ENCODE data around the gene SWSAP1. TPM values are rescaled to one million over a fixed set of nuclear protein-coding genes. Genes with fewer than 3 reads are reported as not detected.

Gene SWSAP1
- polyA plus RNA-seq, 1 of the 3 experiments (the other 2 are of a cell fraction), result 2.8 TPM

DNA sequence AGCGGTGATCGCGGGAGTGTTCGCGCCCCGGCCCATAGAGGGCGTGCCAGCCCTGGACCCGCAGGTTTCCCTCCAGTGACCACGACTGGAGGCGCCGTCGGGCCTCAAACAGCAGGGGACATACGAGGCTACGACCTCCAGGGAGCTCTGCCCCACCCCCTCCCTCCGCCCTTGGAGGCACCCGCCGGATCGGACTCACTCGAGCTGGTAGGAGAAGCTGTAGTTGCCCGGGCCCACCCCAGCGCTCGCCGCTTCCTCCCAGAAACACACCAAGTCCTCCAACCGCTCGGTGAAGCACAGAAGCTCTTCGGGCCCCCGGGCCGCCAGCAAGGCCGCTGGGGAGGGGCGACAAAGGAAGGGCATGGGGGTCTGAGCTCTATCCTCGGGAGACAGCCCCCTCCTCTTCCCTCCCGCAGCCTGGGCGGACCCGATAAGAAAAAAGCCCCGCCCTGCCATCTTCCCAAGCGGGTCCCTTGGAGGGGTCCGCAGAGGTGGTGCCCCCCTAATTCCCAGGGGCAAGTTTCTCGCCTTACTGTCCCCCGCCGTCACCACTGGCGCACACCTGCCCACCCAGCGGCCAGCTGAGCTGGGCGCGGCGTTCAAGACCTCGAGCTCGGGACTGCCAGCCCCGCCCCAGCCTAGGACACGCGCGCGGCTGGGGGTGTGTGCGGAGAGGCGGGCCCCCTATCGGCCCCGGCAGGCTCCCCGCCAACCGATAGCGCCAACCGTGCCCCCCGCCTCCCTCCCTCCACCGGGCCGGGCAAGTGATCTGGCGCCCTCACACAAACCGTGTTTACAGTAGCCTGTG lies 8.6 kb downstream of the SWSAP1 start (continued):
- TF ChIP-seq, protein P1, sequence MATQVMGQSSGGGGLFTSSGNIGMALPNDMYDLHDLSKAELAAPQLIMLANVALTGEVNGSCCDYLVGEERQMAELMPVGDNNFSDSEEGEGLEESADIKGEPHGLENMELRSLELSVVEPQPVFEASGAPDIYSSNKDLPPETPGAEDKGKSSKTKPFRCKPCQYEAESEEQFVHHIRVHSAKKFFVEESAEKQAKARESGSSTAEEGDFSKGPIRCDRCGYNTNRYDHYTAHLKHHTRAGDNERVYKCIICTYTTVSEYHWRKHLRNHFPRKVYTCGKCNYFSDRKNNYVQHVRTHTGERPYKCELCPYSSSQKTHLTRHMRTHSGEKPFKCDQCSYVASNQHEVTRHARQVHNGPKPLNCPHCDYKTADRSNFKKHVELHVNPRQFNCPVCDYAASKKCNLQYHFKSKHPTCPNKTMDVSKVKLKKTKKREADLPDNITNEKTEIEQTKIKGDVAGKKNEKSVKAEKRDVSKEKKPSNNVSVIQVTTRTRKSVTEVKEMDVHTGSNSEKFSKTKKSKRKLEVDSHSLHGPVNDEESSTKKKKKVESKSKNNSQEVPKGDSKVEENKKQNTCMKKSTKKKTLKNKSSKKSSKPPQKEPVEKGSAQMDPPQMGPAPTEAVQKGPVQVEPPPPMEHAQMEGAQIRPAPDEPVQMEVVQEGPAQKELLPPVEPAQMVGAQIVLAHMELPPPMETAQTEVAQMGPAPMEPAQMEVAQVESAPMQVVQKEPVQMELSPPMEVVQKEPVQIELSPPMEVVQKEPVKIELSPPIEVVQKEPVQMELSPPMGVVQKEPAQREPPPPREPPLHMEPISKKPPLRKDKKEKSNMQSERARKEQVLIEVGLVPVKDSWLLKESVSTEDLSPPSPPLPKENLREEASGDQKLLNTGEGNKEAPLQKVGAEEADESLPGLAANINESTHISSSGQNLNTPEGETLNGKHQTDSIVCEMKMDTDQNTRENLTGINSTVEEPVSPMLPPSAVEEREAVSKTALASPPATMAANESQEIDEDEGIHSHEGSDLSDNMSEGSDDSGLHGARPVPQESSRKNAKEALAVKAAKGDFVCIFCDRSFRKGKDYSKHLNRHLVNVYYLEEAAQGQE (IDR thresholded peaks at IDR 0.05; ENCODE audit: low read depth, low read length), result no peak
- TF ChIP-seq RXRA (IDR thresholded peaks at IDR 0.05; ENCODE audit: borderline replicate concordance, low read depth) (no peak), TEAD4 (IDR thresholded peaks at IDR 0.05; ENCODE audit: borderline replicate concordance, insufficient read depth) (no peak), EZH2phosphoT487 (IDR thresholded peaks at IDR 0.05; ENCODE audit: borderline replicate concordance, low read depth) (no peak), NFIC (IDR thresholded peaks at IDR 0.05; ENCODE audit: borderline replicate concordance) (no peak), RCOR1 (IDR thresholded peaks at IDR 0.05; ENCODE audit: low read length) (0 out of 2 replicates have a peak, but pooled peaks have one; percentile 34)
- TF ChIP-seq, protein P2, sequence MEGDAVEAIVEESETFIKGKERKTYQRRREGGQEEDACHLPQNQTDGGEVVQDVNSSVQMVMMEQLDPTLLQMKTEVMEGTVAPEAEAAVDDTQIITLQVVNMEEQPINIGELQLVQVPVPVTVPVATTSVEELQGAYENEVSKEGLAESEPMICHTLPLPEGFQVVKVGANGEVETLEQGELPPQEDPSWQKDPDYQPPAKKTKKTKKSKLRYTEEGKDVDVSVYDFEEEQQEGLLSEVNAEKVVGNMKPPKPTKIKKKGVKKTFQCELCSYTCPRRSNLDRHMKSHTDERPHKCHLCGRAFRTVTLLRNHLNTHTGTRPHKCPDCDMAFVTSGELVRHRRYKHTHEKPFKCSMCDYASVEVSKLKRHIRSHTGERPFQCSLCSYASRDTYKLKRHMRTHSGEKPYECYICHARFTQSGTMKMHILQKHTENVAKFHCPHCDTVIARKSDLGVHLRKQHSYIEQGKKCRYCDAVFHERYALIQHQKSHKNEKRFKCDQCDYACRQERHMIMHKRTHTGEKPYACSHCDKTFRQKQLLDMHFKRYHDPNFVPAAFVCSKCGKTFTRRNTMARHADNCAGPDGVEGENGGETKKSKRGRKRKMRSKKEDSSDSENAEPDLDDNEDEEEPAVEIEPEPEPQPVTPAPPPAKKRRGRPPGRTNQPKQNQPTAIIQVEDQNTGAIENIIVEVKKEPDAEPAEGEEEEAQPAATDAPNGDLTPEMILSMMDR (IDR thresholded peaks at IDR 0.05), result peak; percentile 72

GRCh38 chr19:11383706-11384048 lies 9.2 kb downstream of the SWSAP1 start:
- no peaks in the 10 kb centered on the region for H3K9me3 ChIP-seq
- H3K27me3 ChIP-seq (ENCODE audit: insufficient read depth), result no peaks in the 10 kb centered on the region
- no peak for DNase-seq
- peak overlapping the region in 1 of 2 experiments; percentile 84; a peak in 2 of 4 replicates for H3K27ac ChIP-seq (ENCODE audit: low read depth in 2 of 2, low read length in 1 of 2)
- H2AFZ ChIP-seq (ENCODE audit: low read depth), result peak overlapping the region; percentile 70; the same call in 1 of the 2 replicates
- POLR2A ChIA-PET, result interaction anchor here (0.7 to 4.3 kb wide), 10 partner anchors 9 to 99 kb away, joined by 3 to 30 read pairs (median 7); partner anchors contain the start of genes ELAVL3, ODAD3, PRKCSH and RGL3
- H3F3A ChIP-seq (replicated peaks; ENCODE audit: insufficient read depth), result peaks cover 16% of the 10 kb centered on the region
- no peaks in the 10 kb centered on the region for H4K20me1 ChIP-seq (ENCODE audit: insufficient read depth)
- H3K79me2 ChIP-seq (ENCODE audit: insufficient read depth), result peaks cover 12% of the 10 kb centered on the region; the same call in 1 of the 2 replicates
- H3K36me3 ChIP-seq (replicated peaks in 1 of 2; ENCODE audit: control insufficient read depth in 1 of 2, insufficient read depth in 2 of 2, low read length in 1 of 2), result no peaks in the 10 kb centered on the region
- peak overlapping the region; percentile 76 for H3K4me2 ChIP-seq
- H3K4me1 ChIP-seq (ENCODE audit: control insufficient read depth in 1 of 2, insufficient read depth in 2 of 2, low read depth in 1 of 2, low read length in 1 of 2), result peaks cover 0 to 14% of the 10 kb centered on the region in 2 experiments; a peak in 1 of 4 replicates
- no CpG with 5 or more reads among the region's 9 CpGs for WGBS (ENCODE audit: low lambda C conversion rate)
- TF ChIP-seq NFIC (IDR thresholded peaks at IDR 0.05; ENCODE audit: borderline replicate concordance) (no peak), POLR2AphosphoS5 (IDR thresholded peaks at IDR 0.05; ENCODE audit: low read depth, low read length) (no peak), USF2 (IDR thresholded peaks at IDR 0.05; ENCODE audit: borderline replicate concordance, low read depth, low read length) (no peak), MEF2A (IDR thresholded peaks at IDR 0.05; ENCODE audit: borderline replicate concordance, low read depth) (no peak)
- CTCF ChIA-PET, result interaction anchor here (0.6 to 6.4 kb wide), 27 partner anchors 9 to 145 kb away, joined by 3 to 85 read pairs (median 5); partner anchors contain the start of genes ECSIT, ELAVL3, ODAD3 and PRKCSH
- peak overlapping the region; percentile 51 to 54 for H3K4me3 ChIP-seq (ENCODE audit: low read depth in 2 of 2, low read length in 1 of 2)
- no peaks in the 10 kb centered on the region for H3K9me2 ChIP-seq
- H3K9ac ChIP-seq, result no peak overlapping the region; the same call in 1 of the 2 replicates
